HEK293 (cell line): ENCODE results near the gene DGCR8.

Experiments
- HOXA7 ChIP-seq: sonication (generic); formaldehyde crosslinking; IDR thresholded peaks from 2 replicates; pipeline ENCODE4 v1.8.1; 2022; ENCODE audit warnings: missing genetic modification reagents, borderline replicate concordance
- ZNF549 ChIP-seq: fragments of 450-650 bp; IDR thresholded peaks from 2 replicates; pipeline ENCODE4 v1.5.1; 2018; ENCODE audit warnings: missing biosample characterization, missing genetic modification characterization, mild to moderate bottlenecking, inconsistent platforms, moderate library complexity
- TF ChIP-seq, protein P1 (sequence below): fragments of 450-650 bp; formaldehyde crosslinking; optimal IDR thresholded peaks from 2 replicates; pipeline ENCODE3; 2016; ENCODE audit warnings: missing biosample characterization, mild to moderate bottlenecking, missing genetic modification characterization
- TF ChIP-seq, protein P2 (sequence below): fragments of 450-650 bp; formaldehyde crosslinking; IDR thresholded peaks from 2 replicates; pipeline ENCODE4 v1.5.1; 2016; ENCODE audit warnings: missing biosample characterization, missing genetic modification characterization
- TF ChIP-seq, protein P3 (sequence below): fragments of 450-650 bp; formaldehyde crosslinking; IDR thresholded peaks from 2 replicates; pipeline ENCODE4 v1.5.1; 2016; ENCODE audit warnings: missing biosample characterization, missing genetic modification characterization

DNA sequence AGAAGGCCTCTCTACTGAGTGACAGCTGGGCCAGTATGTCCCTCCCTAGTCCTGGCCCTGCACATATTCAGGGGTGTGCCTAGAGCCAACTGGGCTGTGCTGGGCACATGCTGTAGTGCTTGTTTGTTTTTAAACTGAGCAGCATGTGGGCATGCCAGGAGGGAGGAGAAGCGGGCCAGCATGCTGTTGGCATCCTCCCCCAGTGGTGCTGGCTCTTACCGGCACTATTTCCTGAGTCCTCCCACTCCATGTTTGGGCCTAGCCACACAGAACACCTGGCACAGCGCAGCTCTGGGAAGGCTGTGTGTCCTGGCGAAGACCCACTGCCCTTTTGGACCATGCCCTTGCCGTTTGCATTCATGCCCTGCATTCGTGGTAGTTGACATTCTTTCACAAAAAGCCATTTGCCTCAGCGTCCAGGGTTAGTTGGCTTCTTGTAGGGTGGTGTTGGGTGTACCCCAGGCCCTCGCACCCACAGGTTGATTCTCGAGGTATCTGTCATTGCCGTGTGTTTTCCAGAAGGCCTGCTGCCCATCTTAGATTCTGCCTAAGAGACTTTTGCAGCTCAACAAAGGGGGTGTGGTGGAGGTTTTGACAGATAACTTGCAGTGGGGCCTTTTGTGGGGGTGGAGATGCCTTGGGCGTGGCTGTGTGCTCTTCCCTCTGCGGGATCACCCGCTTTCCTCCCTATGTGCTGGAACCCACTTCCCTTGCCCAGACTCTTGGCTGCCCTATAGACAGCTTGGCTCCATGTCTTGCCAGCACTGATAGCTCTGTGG lies 13.6 kb downstream of the DGCR8 start:
- TF ChIP-seq, protein P1, sequence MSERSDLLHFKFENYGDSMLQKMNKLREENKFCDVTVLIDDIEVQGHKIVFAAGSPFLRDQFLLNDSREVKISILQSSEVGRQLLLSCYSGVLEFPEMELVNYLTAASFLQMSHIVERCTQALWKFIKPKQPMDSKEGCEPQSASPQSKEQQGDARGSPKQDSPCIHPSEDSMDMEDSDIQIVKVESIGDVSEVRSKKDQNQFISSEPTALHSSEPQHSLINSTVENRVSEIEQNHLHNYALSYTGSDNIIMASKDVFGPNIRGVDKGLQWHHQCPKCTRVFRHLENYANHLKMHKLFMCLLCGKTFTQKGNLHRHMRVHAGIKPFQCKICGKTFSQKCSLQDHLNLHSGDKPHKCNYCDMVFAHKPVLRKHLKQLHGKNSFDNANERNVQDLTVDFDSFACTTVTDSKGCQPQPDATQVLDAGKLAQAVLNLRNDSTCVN (tag by site-specific recombination), result no peak
- TF ChIP-seq, protein P2, sequence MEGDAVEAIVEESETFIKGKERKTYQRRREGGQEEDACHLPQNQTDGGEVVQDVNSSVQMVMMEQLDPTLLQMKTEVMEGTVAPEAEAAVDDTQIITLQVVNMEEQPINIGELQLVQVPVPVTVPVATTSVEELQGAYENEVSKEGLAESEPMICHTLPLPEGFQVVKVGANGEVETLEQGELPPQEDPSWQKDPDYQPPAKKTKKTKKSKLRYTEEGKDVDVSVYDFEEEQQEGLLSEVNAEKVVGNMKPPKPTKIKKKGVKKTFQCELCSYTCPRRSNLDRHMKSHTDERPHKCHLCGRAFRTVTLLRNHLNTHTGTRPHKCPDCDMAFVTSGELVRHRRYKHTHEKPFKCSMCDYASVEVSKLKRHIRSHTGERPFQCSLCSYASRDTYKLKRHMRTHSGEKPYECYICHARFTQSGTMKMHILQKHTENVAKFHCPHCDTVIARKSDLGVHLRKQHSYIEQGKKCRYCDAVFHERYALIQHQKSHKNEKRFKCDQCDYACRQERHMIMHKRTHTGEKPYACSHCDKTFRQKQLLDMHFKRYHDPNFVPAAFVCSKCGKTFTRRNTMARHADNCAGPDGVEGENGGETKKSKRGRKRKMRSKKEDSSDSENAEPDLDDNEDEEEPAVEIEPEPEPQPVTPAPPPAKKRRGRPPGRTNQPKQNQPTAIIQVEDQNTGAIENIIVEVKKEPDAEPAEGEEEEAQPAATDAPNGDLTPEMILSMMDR (tag by site-specific recombination), result no peak
- TF ChIP-seq ZNF549, result no peak
- TF ChIP-seq HOXA7 (CRISPR knock-in tag), result no peak
- TF ChIP-seq, protein P3, sequence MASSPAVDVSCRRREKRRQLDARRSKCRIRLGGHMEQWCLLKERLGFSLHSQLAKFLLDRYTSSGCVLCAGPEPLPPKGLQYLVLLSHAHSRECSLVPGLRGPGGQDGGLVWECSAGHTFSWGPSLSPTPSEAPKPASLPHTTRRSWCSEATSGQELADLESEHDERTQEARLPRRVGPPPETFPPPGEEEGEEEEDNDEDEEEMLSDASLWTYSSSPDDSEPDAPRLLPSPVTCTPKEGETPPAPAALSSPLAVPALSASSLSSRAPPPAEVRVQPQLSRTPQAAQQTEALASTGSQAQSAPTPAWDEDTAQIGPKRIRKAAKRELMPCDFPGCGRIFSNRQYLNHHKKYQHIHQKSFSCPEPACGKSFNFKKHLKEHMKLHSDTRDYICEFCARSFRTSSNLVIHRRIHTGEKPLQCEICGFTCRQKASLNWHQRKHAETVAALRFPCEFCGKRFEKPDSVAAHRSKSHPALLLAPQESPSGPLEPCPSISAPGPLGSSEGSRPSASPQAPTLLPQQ (tag by site-specific recombination), result no peak
